Activated CD4-positive, CD25-positive, alpha-beta regulatory T cell (primary cell): ENCODE results near the gene CAMTA1.

Experiments
- DNase-seq, 4 experiments: peaks; one replicate each; lab custom pipeline; 2025; lab: John Stamatoyannopoulos, UW

The CAMTA1 gene

DNA sequence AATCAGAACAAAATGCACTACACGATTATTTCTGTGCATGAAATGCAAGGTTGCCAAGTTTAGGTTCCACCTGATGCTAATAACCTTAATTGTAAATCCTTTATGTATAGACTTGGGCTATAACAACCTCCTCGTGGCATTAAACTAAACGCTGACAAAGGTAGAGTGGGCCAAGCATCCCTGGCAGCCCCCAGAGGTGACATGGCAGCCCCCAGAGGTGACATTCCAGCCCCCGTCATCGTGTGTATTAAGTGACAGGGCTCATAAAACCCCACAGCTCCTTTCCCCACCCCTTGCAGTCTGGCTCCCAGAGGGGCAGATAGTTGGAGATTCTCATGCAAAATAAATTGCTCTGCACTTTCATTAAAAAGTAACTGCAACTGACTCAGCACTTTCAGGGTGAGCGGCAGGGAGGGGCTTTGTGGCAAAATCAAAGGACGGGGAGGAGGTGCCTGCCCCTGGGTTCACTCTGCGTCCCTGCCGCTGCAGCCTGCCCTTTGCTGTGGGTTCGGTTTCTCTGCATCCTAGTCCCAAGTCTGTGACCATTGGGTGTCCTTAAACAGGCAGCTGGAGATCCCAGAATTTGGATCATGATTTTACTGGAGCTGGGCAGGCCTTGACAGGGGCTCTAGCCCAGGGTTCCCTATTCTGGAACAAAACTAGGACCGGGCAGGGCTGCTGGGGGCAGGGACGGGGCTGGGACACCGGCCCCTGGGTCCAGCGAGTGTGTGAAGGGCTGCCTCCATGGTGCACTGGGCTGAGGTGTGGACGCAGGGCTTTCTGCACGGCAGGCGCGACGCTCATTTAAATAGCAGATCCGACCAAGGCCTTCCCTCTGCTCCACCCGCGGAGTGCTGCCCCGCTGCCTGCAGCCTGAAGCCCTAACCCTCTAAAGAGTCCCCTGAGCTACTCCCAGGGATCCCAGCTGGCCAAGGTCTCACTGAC is 751.0 kb downstream of the CAMTA1 start:
- DNase-seq, result no peak

DNA sequence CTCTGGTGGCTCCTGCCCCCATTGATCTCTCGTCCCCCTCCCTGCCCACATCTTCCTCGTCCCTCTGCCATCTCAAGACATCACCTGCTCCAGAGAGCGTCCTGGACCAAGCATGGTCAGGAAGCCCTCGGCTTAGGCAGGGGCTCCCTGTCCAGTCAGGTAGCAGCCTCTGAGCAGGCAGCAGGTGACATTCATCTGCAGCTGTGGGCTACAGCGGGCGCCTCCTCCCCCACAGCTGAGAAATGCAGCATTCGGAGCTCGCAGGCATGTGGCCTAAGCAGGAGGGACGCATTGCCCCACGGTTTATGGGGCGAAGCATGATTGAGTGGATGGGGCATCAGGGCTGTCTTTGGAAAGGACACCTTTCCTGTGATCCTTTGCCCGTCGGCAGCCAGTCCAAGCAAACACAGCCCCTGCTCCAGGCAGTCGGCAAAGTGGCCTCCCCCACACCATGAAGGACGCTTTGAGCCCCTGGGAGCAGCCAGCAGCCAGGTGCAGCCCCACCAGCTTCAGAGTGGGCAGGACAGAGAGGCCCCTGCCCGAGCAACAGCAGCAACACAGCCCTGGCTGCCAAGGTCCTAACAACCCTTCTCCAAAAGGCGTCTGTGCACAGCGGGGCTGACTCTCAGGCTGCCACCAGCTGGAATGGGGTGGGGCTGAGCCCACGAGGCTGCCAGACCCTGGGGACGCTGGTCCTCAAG is 751.8 kb downstream of the CAMTA1 start:
- DNase-seq, result no peak

DNA sequence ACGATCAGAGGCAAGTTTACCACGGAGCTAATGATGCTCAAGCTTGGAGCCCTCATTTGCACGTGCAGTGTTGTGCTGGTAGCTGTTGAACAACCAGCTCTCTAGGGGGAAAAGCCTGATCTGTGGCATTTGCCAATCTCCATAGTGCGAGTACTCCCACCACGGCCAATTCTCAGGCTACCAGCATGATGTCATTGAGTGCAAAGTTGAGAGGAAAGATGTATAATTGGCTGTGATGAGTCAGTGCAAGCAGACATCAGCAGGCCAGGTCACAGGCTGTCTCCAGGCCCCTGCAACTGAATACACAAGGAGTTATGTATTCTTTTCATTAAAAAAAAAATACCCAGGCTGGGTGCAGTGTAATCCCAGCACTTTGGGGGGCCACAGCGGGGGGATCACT is 752.8 kb downstream of the CAMTA1 start:
- DNase-seq, result no peak

DNA sequence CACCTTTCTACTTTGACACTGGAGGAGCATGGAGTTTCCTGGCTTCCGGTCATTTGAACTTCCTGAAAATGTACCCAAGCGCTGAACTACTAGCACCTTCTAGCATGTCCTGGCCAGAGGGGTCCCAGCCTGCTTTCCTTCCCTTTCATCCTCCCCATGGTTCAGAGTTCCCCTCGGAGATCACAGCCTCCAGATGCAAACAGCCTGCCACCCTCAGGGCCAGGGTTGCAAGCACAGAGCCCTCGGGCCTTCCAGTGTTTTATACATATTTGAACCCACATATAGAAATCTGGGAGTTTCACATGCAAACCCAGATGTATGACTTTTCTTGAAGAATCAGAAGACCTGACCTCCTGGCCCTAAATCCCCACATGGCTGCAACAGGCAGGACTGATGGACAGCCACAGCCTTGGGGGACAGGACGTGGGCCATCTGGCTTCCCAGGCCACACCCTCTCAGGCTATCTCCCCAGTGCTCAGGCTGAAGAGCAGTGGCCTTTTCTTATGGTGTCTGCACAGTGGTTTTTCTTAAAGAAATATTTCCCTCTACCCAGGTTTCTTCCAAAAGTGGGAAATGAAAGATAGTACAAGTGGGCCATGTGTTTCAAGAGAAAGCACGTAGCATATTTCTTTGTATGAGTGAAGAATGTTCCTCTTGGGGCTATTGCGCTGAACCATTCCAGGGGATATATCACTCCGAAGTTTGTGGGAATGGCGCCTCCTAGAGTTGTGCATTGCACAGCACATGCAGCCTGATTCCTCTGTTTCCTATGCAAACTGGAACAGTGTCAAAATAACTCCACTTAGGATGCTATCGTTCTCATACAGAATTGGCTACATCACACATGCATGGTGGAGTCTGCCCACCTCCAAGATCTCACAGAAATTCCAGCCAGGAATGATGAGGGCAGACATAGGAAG is 753.9 kb downstream of the CAMTA1 start:
- no peak for DNase-seq

DNA sequence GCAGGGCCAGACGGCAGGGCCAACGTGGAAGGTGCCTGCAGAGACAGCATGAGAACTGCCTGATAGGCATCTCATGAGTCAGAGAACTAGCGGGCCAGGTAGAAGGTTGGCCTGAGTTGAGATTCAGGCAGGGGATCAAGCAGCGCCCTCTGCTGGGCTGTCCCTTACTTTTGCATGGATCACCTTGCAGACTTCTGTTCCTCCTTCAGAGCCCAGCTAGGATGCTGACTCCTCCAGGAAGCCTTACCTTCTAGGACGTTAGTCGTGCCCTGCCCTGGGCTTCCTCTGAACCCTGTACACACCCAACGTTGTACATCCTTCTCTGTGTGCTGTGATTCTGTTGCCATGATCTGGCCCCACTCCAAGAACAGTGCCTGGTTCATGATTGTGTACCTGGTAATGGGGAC is 754.5 kb downstream of the CAMTA1 start:
- no peak for DNase-seq

DNA sequence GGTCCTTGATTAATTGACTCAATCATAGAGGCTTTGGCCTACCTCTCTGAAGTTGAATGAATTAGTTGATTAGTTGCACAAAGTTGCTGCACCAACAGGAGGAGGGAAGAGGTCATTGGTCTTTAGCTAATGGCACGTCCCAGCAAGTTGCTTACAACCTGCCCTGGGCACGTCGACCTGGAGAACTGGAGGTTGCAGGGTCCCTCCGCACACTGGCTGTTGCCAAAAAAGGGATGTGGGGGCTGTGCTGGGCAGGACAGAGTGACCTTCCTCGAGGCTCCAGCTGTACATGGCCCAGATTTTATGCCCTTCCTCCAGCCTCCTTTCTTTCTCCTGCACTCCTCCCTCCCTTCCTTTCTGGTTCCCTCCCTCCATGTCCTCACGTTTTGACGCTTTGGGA is 755.6 kb downstream of the CAMTA1 start:
- DNase-seq, result no peak

DNA sequence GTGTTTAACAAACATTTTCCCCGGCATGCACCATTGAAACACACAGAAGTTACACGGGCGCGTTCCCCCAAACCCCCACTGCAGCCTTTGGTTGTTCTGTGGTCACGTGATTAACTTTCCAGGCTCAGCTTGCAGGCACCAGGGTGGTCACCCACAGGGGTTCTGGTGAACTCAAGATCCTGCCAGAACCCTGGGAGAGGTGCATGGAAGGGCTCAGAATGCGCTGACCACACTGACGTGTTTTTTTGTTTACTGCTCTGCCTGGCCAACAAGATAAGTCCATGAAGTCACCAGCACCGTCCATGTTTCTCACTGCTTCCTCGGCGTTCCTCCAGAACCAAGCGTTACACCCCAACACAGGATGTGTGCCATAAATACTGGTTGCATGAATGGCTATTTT is 756.4 kb downstream of the CAMTA1 start:
- no peak for DNase-seq

DNA sequence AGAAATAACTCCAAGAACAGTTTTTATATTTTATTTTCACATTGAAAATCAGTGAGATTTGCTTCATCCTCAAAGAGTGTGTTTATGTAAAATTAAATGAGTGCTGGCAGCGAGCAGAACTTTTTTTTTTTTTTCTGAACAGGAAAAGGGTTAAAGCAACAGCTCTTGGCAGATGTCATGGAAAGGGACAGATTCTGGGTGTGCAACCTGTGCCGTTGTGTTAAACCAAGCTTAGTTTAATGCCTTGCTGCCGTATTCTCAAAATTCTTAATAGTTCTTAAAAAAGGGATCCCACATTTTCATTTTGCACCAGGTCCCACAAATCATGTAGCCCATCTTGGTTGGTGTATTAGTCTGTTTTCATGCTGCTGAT is 758.5 kb downstream of the CAMTA1 start:
- DNase-seq, result no peak

DNA sequence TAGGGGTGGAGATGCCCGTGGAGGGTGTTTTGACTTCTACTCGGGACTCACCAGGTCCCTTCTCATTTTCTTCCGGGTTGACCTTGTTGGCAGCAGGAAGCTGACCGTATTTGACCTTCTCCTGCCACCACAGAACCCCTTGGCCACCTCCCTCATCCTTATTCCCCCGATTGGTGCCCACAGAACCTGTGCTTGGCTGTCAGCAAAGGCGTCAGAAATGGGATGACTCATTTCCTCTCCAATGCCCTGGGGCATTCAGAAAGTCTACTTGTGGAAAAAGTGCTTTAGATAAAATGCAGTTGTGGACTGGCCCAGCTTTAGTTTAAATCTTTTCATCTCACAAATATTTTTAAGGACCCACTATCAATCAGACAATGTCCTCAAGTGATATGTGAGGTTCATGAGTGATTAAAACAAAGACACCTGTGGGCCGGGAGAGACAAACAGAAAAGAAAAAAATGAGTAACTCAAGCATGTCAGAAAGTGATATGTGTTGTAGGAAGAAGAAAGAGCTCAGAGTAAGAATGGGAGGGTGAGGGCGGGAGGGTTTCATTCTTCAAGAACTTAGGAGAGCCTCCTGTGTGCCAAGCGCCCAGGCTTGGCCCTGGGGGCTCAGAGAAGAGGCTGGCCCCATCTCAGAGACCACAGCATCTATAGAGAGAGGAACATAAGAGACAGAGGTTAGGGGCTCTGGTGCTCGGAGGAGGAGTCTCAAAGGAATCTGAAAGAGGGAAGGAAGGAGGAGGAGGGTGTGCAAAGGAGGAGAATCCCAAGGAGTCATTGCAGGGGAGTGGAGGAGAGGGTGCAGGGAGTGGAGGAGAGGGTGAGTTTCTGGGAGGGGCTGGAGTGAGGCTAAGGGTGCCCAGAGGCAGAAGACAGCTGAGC is 764.3 kb downstream of the CAMTA1 start:
- no peak for DNase-seq

DNA sequence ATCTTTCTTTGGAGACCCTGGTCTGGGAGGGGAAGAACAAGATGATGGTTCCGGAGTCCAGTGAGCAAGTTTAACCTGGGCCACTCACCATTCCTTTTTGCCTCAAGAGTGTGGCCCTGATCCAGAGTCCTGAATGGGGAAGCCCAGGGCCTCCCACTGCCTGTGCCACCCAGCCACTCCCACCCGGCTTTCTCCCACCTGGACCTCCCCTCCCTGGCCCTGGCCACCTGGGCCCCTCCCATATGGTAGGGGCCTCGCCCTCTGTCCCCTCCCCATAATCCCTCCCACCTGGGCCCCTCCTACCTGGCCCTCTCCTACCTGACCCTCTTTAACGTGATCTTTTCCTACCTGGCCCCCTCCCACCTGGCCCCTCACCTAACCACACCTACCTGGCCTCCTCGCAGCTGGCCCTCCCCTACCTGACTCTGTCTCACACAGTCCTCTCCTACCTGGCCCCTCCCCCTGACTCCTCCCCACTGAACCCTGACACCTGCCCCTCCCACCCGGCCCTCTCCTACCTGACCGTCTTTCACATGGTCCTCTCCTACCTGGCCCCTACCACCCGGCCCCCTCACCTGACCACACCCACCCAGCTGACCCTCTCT is 765.1 kb downstream of the CAMTA1 start:
- no peak for DNase-seq

DNA sequence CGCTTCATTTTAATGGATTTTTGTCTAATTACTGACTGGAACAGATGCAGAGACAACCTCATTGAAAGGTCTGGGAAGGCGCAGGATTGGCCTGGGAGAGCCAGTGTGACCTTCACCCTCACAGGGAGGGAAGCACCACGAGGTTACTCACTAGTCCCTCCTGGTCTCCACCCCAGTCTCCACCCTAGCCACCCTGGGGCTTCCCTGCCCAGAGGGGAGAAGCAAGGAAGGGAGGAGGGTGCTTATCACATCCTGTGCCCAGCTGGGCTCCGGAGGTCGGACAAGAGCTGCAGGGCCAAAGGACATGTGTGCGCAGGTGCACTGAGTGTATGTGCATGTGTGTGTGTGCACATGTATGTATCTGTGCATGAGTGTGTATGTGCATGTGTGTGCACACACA is 765.7 kb downstream of the CAMTA1 start:
- no peak for DNase-seq

DNA sequence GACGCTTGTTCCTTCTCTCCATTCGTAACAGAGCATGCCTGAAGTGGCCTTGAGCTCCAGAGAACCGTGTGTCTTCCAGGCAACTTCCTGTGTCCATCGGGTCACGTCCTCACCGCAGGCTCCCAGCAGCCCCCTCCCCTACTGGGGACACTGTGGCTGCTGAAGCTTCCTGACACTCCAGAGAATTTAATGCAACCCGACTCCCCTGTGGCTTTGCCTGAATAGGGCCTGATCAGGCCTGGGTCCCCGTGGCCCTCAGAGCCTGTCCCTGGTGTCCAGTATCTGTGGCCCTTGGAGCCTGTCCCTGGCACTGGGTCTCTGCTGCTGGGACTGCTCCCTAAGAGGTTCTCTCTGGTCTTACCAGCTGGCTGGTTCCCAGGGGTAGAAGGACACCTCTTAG is 766.2 kb downstream of the CAMTA1 start:
- no peak for DNase-seq

DNA sequence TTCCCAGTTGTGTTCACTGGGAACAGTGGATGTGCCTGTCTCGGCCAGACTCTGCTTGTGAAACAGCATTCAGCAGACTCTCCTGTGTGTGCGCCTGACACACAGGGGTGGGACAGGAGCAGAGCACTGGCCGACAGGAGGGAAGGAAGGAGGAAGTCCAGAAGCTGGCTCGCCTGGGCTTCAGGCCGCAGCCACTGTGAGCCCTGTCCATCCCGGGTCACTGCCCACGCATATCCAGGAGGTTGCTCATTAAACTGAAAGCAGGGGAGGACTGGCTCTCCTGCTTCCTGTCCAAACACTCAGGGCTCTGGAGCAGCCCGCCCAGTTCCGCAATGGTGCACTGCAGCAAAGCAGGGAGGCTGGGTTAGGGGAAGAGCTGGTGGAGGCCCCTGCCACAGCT is 767.1 kb downstream of the CAMTA1 start:
- DNase-seq, result no peak

DNA sequence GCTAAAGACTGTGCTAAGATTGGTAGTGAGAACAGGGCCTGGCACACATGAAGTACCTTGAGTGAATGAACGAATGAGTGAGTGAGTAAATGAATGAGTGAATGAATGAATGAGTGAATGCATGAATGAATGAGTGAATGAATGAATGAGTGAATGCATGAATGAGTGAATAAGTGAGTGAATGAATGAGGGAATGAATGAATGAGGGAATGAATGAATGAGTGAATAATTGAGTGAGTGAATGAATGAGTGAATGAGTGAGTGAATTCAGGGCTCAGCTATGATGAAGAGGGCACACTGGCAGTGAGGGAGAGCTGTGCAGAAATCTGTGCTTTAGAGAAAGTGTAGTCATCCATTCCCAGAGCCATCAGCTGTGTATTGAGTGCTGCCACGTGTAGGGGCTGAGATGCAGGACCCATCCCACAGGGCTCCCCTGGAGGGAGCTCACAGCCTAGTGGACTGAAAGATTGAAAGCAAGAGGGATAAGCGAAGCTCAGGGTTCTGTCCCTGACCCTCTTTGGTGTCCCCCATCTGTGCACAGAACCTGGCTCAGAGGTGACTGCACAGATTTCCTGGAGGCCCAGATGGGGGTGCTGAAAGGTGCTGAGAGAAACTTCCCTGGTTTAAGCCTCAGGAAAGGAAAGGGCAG is 767.9 kb downstream of the CAMTA1 start:
- DNase-seq, result no peak

DNA sequence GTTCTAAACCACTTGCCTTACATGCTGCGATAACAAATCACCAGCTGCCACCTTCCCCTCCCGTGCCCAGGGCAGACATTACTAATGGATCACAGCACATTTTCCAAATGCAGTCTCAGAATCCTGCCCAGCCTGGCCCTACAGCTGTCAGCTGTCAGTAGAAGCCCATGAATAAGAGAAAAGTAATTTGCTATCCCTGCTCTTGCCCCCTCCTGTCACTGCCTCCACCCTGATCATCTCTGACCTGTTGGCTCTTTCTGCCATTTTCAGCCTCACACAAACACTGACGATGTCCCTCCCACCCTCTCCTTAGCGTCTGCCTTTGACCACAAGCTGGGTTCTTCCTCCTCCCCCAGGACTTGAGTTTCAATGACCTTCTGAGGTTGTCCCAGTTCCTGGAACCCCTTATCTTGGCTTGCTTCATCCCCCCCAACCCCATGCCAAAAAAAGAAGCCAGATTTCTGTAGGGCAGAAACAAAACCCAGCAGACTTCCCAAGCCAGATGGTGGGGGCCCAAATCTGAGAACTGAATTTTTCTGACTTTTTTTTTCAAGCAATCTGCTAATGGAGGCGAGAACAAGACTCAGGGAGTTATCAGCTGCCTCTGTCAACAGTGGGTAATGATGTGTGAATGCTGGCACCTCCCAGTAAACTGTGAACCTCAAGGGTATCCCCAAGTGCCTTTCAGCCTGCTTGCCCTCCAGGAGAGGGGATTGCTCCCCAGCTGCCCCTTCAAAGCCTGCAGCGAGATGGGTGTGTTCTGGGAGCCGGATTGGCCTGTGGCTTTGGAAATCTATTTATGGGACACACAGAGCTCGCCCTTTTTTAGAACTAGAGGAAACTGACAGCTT is 769.4 kb downstream of the CAMTA1 start:
- DNase-seq, result no peak

DNA sequence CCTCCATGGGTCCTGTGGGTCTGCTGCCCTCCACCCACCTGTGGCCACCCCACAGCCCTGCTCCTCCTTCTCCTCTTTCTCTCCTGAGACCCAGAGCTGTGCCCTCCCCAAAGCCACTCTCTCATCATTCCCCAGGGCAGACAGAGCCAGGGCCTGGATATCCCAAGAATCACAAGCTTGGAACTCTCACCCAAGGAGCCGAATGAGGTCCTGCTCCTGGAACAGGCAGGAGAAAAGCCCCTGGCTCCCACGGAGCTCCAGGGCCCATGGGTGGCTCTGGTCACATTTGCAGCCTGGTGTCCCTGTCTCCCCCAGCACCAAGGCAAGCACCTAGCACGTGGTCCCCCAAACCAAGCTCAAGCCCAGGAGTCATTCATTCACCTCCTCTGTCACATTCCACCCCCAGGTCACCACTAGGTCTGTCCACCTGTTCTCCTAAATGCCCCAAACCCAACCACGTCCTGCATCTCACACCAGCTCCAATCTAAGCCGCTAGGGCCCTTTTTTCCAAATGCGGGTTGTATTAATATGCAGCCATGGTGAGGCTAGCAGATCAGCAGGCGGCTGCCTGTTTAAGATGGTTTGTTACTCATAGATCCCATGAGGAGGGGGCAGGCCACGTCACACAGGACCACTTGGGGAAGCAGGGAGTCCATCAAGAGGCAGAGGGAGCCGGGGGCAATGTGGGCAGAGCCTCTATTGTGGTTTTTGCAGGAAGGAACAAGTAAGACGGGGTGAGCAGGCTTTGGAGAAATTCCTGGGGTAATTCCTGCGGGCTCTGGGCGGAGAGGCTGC is 770.3 kb downstream of the CAMTA1 start:
- DNase-seq, result no peak

DNA sequence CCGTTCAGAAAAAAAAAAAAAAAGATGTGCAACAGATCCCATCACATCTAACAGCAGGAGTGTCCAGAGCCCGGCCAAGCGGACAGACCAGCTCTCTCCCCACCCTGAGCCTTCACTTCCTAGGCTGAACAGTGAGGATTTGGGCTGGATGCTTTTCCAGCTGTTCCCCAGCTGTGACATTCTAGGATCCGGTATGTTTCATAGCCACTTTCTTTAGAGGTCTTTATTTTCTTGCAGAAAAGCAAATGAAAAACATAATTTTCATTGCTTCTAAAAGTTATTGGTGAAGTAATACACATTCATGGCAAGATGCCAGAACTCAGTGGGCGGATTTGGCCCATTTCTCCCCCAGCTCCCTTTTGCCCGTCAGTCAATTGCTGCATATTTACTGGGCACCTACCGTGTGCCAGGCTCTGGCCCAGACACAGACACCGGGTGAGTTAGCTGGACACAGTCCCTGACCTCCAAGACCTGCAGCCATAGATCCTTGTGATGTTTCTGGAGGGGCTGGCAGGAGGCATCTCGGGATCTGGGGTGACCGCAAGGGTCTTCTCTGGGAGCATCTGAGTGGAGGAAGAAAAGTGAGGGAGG is 772.1 kb downstream of the CAMTA1 start:
- DNase-seq, result no peak

DNA sequence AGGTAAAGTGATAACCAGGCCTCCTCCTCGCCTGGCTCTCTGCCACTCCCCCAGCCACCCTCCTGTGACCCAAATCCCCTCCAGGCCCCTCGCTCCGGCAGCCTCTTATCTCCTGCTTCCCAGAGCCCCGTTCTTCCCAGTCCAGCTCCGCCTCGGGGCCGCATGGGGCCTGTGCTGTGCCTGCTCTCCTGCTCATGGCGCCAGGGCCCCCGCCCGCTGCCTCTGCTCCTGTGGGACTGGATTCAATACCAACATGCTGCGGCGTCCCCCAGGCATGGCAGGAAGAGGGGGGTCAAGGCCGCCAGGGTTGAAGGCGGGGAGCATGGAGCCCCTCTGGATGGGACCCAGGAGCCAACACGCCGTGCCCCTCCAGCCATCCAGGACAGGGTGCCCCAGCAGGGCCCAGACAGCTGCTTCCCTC is 772.8 kb downstream of the CAMTA1 start:
- DNase-seq, result no peak
